Neural cell (in vitro differentiated cells): ENCODE data around the gene TBX15.

ENCODE experiments used
- CTCF ChIP-seq: fragments of 450-650 bp; IDR thresholded peaks from 2 replicates; pipeline ENCODE4 v1.5.1; 2014; ENCODE audit warnings: antibody characterized with exemption, mild to moderate bottlenecking, moderate library complexity; ENCODE audit not compliant: poor library complexity, severe bottlenecking
- EZH2 ChIP-seq: fragments of 200-600, 300-800 bp; shearing (Covaris generic), sonication (generic); IDR thresholded peaks from 2 replicates; pipeline ENCODE4 v1.6.1; 2014; ENCODE audit warnings: antibody characterized with exemption, low read length, borderline replicate concordance, mild to moderate bottlenecking; ENCODE audit not compliant: insufficient read depth, poor library complexity, severe bottlenecking

- no peak for TF ChIP-seq CTCF
- TF ChIP-seq EZH2 = peak; percentile 78
Measured at GRCh38 chr1:118984086-118984721, 3.9 kb downstream of the TBX15 start.
